Stimulated activated memory B cell treated with anti-CD40 and anti-IgM and Interleukin-4, amounts not matched to agents 10 μg/mL and 1 μg/mL and 100 μg/mL, for 72 hours (primary cell): ENCODE results near the gene CCDC39.
"Not testable (repeated sequence)": the region's sequence is repeated elsewhere in the genome, so short reads cannot be mapped to it uniquely, and the experiment has no call there.

Experiments used
- ATAC-seq: fragments of 150-1000 bp; cut with Tn5 transposase; 2 replicates; pipeline ENCODE4 v1.10.0; 2021
- H3K27ac Mint-ChIP-seq: one replicate; pipeline ENCODE4 v1.8.0; 2022; ENCODE audit warnings: mild to moderate bottlenecking, mixed read lengths
- H3K27me3 Mint-ChIP-seq: one replicate; pipeline ENCODE4 v1.8.0; 2022; ENCODE audit warnings: mixed read lengths
- H3K36me3 Mint-ChIP-seq: one replicate; pipeline ENCODE4 v1.8.0; 2022; ENCODE audit warnings: mixed read lengths
- H3K4me1 Mint-ChIP-seq: one replicate; pipeline ENCODE4 v1.8.0; 2022; ENCODE audit warnings: mixed read lengths
- H3K4me3 Mint-ChIP-seq: one replicate; pipeline ENCODE4 v1.8.0; 2022; ENCODE audit warnings: mild to moderate bottlenecking, moderate library complexity, mixed read lengths
- H3K9me3 Mint-ChIP-seq: one replicate; pipeline ENCODE4 v1.8.0; 2022; ENCODE audit warnings: mixed read lengths

CCDC39 gene

DNA sequence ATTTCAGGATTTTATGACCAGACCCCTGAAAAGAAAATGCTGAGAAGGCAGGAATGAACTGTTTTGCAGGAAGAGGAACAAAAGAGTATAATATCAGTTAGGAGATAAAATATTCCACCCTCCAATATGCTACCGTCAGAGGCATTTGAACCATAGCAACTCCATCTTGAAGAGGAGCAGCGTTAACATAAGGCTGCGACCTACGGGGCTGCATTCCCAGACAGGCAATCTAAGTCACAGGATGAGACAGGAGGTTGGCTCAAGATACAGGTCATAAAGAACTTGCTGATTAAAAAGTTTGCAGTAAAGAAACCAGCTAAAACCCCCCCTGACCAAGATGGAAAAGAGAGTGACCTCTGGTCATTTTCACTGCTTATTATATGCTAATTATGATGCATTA is 22.9 kb downstream of the CCDC39 start:
- Mint-ChIP-seq H3K4me3 (no peak overlapping the region), H3K27ac (no peak overlapping the region), H3K36me3 (no peaks in the 10 kb centered on the region), H3K9me3 (no peaks in the 10 kb centered on the region), H3K27me3 (peaks cover 9% of the 10 kb centered on the region), H3K4me1 (no peaks in the 10 kb centered on the region)
- ATAC-seq, result no peak

DNA sequence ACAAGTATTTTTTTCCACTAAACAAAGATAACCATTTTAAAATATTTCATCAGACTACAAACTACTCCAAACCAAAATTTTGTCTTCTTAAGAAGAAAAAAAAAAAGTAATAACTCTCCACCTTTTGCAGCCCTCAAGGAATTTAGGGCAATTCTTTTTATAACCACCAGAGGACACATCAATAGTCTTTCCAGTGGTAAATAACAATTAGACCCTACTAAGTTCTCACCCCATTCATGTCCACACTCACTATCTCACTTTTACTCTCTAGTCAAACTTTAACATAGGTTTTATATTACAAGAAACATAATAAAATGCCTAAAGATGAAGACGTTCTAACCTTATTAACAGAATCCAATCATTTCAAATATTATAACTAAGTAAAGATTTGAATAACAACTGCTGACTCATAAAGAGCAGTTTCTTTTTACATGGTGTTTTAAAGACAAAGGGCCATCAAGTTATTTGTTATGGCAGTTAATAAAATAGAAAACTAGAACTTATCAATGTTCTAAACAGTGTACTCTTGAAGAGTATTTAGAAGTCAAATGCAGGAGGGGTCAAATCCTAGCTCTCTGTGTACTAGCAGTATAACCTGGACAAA is 33.0 kb downstream of the CCDC39 start:
- no peak overlapping the region for H3K27ac Mint-ChIP-seq
- no peak overlapping the region for H3K4me3 Mint-ChIP-seq
- H3K4me1 Mint-ChIP-seq, result no peaks in the 10 kb centered on the region
- ATAC-seq, result no peak
- H3K27me3 Mint-ChIP-seq, result peaks cover 23% of the 10 kb centered on the region
- no peaks in the 10 kb centered on the region for H3K36me3 Mint-ChIP-seq
- H3K9me3 Mint-ChIP-seq, result no peaks in the 10 kb centered on the region

DNA sequence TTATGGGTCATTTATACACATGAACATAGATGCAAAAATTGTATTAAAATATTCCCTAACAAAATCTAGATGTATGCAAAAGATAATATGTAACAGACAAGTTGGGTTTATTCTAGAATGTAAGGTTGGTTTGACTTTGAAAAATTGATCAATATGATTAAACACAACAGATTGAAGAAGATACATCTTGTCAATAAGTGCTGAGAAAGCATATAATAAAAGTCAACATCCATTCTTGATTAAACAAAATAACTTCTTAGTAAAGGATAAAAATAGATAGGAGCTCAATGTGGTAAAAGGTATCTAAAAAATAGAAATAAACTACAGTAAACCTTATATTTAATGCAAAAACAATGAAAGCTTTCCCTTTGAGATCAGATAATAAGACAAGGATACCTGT is 38.3 kb downstream of the CCDC39 start:
- Mint-ChIP-seq H3K27me3 (peaks cover 37% of the 10 kb centered on the region), H3K9me3 (no peaks in the 10 kb centered on the region), H3K27ac (no peak overlapping the region), H3K4me1 (no peaks in the 10 kb centered on the region), H3K36me3 (no peaks in the 10 kb centered on the region), H3K4me3 (no peak overlapping the region)
- no peak for ATAC-seq

DNA sequence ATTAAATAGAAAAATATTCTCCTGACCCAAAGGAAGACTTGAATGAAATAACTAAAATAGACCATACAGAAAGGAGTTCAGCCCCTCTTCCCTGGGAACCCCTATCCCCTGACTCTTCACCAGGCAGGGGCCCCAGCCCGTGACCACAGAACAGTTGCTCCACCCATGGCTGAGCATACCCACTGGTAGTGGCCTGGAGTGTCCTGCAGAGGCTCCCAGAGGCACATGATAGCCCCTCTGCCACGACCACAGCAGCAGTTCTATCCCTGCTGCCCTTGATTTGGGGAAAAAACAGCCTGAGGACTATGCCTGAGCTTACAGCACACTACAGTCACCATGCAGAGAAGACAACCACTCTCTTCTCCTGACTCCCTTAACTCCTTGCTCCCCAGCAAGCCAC is 45.6 kb downstream of the CCDC39 start:
- H3K36me3 Mint-ChIP-seq, result no peaks in the 10 kb centered on the region
- H3K4me3 Mint-ChIP-seq, result no peak overlapping the region
- ATAC-seq, result no peak
- H3K4me1 Mint-ChIP-seq, result no peaks in the 10 kb centered on the region
- H3K9me3 Mint-ChIP-seq, result no peaks in the 10 kb centered on the region
- peaks cover 54% of the 10 kb centered on the region for H3K27me3 Mint-ChIP-seq
- no peak overlapping the region for H3K27ac Mint-ChIP-seq

DNA sequence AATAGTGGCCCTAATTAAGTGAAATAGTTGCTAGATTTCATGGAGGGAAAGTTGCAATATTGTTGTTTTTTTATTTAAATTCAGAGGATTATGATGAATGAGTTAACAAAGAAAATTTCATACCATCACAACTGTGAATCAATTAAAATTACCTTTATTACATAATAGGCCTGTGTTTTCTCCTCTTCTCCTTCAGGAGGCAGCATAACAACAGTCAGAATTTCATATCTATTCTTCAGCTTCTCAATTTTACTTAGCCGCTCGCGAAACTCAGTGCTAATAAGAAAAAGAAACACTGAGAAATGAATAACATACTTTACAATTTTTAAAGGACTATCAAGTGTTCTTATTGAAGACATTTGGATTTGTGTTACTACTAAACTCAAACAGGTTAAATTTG is 48.0 kb downstream of the CCDC39 start:
- peaks cover 35% of the 10 kb centered on the region for H3K27me3 Mint-ChIP-seq
- ATAC-seq, result no peak
- H3K36me3 Mint-ChIP-seq, result peaks cover 5% of the 10 kb centered on the region
- no peaks in the 10 kb centered on the region for H3K4me1 Mint-ChIP-seq
- no peaks in the 10 kb centered on the region for H3K9me3 Mint-ChIP-seq
- no peak overlapping the region for H3K4me3 Mint-ChIP-seq
- H3K27ac Mint-ChIP-seq, result no peak overlapping the region

DNA sequence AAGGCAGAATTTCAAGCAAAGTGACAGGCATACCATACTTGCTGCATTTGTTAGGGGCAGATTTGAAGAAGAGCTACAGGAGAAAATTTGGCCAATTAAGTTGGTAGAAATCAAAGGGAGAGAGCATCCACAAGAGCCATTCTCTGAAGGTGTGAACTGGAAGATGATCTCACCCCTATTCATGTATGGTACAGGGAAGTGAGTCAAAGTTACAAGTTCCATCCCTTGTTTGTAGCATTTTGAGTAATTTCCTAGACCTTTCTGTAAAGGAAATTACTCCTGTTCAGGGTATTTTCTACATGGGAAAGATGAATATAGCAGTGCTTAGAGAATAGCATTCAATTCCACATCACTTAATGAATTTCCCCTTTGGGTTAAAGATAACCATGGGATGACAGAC is 48.9 kb downstream of the CCDC39 start:
- Mint-ChIP-seq H3K4me1 (peaks cover 4% of the 10 kb centered on the region), H3K27me3 (peaks cover 25% of the 10 kb centered on the region), H3K36me3 (peaks cover 14% of the 10 kb centered on the region), H3K9me3 (no peaks in the 10 kb centered on the region), H3K27ac (no peak overlapping the region), H3K4me3 (no peak overlapping the region)
- ATAC-seq, result no peak

DNA sequence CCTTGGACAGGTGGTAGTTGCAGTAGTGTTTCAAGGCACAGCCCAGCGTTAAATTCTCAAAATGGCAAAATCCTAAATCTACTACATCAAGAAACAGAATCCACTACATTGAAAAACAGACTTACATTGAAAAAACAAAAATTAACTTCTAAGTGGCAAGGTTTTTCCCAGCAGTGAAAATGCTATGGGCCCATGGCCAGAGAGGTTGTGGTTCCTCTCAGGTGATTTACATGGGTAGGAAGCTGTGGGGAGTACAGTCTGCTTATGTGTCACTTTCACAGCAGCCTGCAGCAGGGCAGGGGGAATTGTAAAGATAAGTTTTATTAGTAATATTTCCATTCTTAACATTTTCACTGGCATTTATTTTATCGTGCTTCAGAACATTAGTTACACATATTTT is 52.4 kb downstream of the CCDC39 start:
- Mint-ChIP-seq H3K27ac (no peak overlapping the region), H3K4me1 (peaks cover 25% of the 10 kb centered on the region), H3K4me3 (no peak overlapping the region), H3K27me3 (no peaks in the 10 kb centered on the region), H3K36me3 (peaks cover 49% of the 10 kb centered on the region), H3K9me3 (peaks cover 8% of the 10 kb centered on the region)
- ATAC-seq, result no peak

DNA sequence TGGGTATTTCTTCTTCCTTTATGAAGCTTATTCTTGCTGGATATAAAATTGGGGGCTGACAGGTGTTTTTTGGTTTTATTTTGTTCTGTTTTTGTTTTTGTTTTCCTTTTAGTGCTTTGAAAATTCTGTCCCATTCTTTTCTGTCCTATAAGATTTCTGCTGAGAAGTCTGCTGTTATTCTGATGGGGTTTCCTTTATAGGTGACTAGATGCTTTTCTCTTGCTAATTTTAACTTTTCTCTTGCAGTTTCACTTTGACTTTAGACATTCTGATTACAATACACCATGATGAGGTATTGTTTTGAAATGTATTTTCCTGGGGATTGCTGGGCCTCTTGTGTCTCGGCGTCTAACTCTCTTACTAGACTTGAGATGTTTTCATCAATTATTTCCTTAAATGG is 54.6 kb downstream of the CCDC39 start:
- H3K36me3 Mint-ChIP-seq, result peaks cover 64% of the 10 kb centered on the region
- H3K9me3 Mint-ChIP-seq, result peaks cover 8% of the 10 kb centered on the region
- peaks cover 25% of the 10 kb centered on the region for H3K4me1 Mint-ChIP-seq
- no peaks in the 10 kb centered on the region for H3K27me3 Mint-ChIP-seq
- no peak overlapping the region for H3K4me3 Mint-ChIP-seq
- no peak for ATAC-seq
- H3K27ac Mint-ChIP-seq, result no peak overlapping the region

DNA sequence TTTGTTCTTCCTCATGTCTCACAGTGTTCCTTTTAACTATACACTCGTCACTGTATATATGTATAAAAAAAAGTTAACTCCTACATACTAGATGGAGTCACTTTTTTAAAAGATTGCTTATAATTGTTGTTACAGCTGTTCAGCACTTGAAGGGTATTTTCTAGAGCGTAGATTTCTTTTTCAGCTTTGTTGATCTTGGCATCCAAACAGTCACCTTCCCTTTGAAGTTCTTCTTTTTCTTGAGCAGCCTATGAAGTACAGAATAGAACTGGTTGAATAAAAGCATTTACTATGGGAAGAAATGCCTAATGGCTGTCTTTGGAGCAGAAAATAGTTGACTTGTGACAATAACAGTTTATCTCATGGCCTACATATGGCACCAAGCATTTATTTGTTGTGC is 59.6 kb downstream of the CCDC39 start:
- Mint-ChIP-seq H3K9me3 (peaks cover 3% of the 10 kb centered on the region), H3K27ac (no peak overlapping the region), H3K4me1 (peaks cover 14% of the 10 kb centered on the region), H3K27me3 (no peaks in the 10 kb centered on the region), H3K36me3 (peaks cover 49% of the 10 kb centered on the region), H3K4me3 (no peak overlapping the region)
- no peak for ATAC-seq

DNA sequence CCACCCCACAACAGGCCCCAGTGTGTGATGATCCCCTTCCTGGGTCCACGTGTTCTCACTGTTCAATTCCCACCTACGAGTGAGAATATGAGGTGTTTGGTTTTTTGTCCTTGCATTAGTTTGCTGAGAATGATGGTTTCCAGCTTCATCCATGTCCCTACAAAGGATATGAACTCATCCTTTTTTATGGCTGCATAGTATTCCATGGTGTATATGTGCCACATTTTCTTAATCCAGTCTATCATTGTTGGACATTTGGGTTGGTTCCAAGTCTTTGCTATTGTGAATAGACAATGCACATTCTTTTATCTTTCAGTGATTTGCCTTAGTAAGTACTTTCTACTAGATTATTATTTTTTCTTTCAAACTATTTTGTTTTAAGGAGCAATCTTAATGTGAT is 60.7 kb downstream of the CCDC39 start:
- H3K36me3 Mint-ChIP-seq, result peaks cover 38% of the 10 kb centered on the region
- ATAC-seq, H3K27ac Mint-ChIP-seq: not testable (repeated sequence)

DNA sequence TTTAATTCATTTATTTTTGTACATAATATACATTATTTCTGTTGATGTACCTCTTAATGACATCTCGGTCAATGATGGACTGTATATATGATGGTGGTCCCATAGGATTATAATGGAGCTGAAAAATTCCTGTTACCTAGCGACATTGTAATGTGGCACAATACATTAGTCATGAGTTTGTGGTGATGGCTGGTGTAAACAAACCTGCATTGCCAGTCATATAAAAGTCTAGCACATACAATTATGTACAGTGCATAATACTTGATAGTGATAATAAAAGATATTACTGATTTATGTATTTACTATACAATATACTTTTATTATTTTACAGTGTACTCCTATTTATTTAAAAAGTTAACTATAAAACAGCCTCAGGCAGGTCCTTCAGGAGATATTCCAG is 62.2 kb downstream of the CCDC39 start:
- H3K4me1 Mint-ChIP-seq, result no peaks in the 10 kb centered on the region
- H3K36me3 Mint-ChIP-seq, result peaks cover 38% of the 10 kb centered on the region
- H3K27ac Mint-ChIP-seq, result no peak overlapping the region
- H3K9me3 Mint-ChIP-seq, result no peaks in the 10 kb centered on the region
- no peak for ATAC-seq
- H3K27me3 Mint-ChIP-seq, result no peaks in the 10 kb centered on the region
- H3K4me3 Mint-ChIP-seq, result no peak overlapping the region

More for the DNA sequence above, 60.7 kb downstream of the CCDC39 start:
- H3K4me3 Mint-ChIP-seq, H3K27me3 Mint-ChIP-seq, H3K4me1 Mint-ChIP-seq, H3K9me3 Mint-ChIP-seq: not testable (repeated sequence)

DNA sequence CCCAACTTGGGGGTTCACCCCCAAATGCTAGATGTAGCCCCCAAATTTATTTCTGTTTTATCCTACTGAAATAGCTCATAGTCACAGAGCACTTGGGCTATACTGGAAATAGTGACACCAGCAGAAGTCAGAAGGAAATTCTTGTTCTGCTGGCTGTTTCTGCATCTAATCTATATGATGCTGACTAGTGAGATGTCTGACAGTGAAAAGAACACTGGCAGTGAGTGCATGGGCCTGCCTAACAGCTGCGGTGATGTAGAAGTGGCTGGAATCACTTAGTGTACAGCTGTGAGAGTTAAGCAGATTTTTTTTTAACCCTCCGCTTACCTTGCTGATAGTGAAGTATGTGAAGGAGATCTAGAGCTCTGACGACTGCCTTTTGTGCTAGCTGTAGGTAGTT is 63.3 kb downstream of the CCDC39 start:
- H3K36me3 Mint-ChIP-seq, result peaks cover 34% of the 10 kb centered on the region
- H3K27ac Mint-ChIP-seq, result no peak overlapping the region
- H3K27me3 Mint-ChIP-seq, result no peaks in the 10 kb centered on the region
- H3K9me3 Mint-ChIP-seq, result no peaks in the 10 kb centered on the region
- no peaks in the 10 kb centered on the region for H3K4me1 Mint-ChIP-seq
- ATAC-seq, result no peak
- H3K4me3 Mint-ChIP-seq, result no peak overlapping the region

DNA sequence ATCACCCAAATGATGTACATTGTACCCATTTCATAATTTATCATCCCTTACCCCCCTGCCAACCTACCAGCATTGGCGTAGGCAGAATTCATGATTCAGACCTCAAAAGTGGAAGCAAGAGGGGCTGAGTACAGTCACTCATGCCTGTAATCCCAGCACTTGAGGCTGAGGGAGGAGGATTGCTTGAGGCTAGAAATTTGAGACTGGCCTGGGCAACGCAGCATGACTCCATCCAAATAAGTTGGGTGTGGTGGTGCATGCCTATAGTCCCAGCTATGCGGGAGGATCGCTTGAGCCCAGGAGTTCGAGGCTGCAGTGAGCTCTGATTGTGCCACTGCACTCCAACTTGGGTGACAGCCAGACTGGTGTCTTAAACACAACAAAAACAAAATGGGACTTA is 66.9 kb downstream of the CCDC39 start:
- H3K27ac Mint-ChIP-seq, result no peak overlapping the region
- H3K27me3 Mint-ChIP-seq, result no peaks in the 10 kb centered on the region
- ATAC-seq, result no peak
- no peak overlapping the region for H3K4me3 Mint-ChIP-seq
- H3K36me3 Mint-ChIP-seq, result peaks cover 44% of the 10 kb centered on the region
- H3K9me3 Mint-ChIP-seq, result no peaks in the 10 kb centered on the region
- no peaks in the 10 kb centered on the region for H3K4me1 Mint-ChIP-seq

DNA sequence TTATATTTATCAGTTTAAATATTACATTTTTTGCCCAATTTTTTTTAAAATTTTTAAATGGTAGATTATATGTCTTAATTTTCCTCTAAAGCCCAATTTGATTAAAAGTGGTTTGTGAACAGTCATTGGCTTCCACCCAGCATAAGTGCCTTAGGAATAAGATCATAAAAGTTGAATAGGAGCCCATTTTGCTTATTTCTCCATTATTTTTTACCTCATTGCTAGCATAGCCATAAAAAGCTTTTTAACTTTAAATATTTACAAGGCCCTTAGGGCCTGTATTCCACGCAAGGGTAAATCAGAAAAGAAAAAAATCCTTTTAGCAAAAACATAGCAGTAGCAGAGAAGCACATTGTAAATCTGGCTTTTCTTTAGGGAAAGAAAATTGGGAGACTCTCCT is 68.3 kb downstream of the CCDC39 start:
- Mint-ChIP-seq H3K9me3 (no peaks in the 10 kb centered on the region), H3K36me3 (peaks cover 50% of the 10 kb centered on the region), H3K27ac (no peak overlapping the region), H3K4me3 (no peak overlapping the region), H3K27me3 (no peaks in the 10 kb centered on the region), H3K4me1 (no peaks in the 10 kb centered on the region)
- ATAC-seq, result no peak

DNA sequence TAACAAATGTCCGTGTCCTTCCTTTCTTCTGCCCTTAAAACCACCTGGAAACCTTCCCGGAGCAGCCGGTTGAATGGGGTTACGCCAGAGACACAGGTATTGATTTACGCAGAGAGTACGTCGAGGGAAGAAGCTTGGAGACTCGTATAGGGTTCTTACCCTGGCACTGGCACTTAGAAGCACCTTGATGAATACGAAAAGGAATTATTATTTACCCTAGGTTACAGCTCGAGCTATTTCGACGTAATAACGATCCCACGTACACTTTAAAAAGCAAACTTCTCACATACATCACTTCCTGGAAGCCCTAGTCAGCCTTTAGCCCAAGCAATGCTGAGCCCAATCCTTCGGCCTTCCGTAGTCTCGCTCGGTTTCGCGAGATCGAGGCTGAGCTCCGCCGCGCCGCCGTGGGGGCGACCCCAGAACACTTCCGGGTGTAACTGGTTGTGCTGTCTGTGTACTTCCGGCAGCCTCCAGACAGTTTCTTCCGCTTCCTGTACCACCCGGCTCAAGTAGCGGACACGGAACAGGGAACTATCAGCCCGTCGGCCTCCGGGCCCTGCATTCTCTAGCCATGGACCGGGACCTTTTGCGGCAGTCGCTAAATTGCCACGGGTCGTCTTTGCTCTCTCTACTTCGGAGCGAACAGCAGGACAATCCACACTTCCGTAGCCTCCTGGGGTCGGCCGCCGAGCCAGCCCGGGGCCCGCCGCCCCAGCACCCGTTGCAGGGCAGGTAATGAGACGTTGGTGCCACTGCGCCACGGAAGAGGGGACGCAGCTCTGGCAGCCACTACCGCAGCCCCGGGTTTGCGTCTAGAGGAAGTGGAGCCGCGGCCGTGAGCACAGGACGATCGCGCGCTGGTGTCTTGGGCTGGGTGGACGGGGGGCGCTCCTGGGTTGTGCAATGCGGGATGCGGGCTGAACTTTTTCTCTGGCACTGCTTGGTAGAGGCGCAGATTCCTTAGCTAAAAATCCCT is 77.3 kb downstream of the CCDC39 start, which contains the start of gene TTC14:
TTC14 (plus strand) TSS at position 476 of the 979 bp plus-strand sequence; CDS start at position 575, 99 bp downstream.
- Mint-ChIP-seq H3K36me3 (peaks cover 31% of the 10 kb centered on the region), H3K27ac (peak within 1 kb of the TSS; percentile 93), H3K27me3 (no peaks in the 10 kb centered on the region), H3K9me3 (no peaks in the 10 kb centered on the region), H3K4me1 (peaks cover 13% of the 10 kb centered on the region), H3K4me3 (peak within 1 kb of the TSS; percentile 83)
- ATAC-seq, result peak; percentile 99

DNA sequence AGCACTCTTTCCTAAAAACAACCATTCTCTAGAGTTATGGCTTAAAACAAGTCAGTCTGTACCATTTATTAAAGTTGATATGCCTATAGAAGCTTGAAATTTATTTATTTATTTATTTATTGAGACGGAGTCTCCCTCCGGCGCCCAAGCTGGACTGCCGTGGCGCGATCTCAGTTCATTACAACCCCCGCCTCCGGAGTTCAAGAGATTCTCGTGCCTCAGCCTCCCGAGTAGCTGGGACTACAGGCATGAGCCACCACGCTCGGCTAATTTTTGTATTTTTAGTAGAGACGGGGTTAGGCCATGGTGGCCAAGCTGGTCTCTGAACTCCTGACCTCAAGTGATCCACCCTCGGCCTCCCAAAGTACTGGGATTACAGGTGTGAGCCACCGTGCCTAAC is 78.8 kb downstream of the CCDC39 start:
- no peak for ATAC-seq
- Mint-ChIP-seq H3K4me1 (peaks cover 13% of the 10 kb centered on the region), H3K4me3 (no peak overlapping the region), H3K27me3 (peaks cover 4% of the 10 kb centered on the region), H3K36me3 (peaks cover 23% of the 10 kb centered on the region), H3K27ac (no peak overlapping the region), H3K9me3 (no peaks in the 10 kb centered on the region)
